ENCODE data around the gene AREG.

AREG gene

GRCh38 chr4:74456849-74457395, 12.0 kb downstream of the AREG start:
- no peak for DNase-seq

GRCh38 chr4:74460833-74461232, 15.9 kb downstream of the AREG start:
- no peak for DNase-seq

- DNase-seq, result no peak
Observed at GRCh38 chr4:74463123-74463522, 18.2 kb downstream of the AREG start.

GRCh38 chr4:74464291-74464690, 19.4 kb downstream of the AREG start:
- no peak for DNase-seq

GRCh38 chr4:74466242-74466641, 21.3 kb downstream of the AREG start:
- no peak for DNase-seq

- DNase-seq, result no peak
Observed at GRCh38 chr4:74471264-74471663, 26.3 kb downstream of the AREG start.

GRCh38 chr4:74473155-74473811, 28.3 kb downstream of the AREG start:
- DNase-seq, result no peak

- no peak for DNase-seq
Observed at GRCh38 chr4:74474345-74475090, 29.6 kb downstream of the AREG start.

- DNase-seq, result no peak
Observed at GRCh38 chr4:74475091-74475800, 30.3 kb downstream of the AREG start.

- no peak for DNase-seq
Observed at GRCh38 chr4:74475946-74476345, 31.0 kb downstream of the AREG start.

GRCh38 chr4:74479009-74479408, 34.1 kb downstream of the AREG start:
- DNase-seq, result no peak

- DNase-seq, result no peak
Observed at GRCh38 chr4:74480267-74480666, 35.3 kb downstream of the AREG start.

GRCh38 chr4:74481891-74482609, 37.1 kb downstream of the AREG start:
- no peak for DNase-seq

GRCh38 chr4:74483226-74483911, 38.4 kb downstream of the AREG start:
- no peak for DNase-seq

- DNase-seq, result no peak
Observed at GRCh38 chr4:74486905-74487304, 42.0 kb downstream of the AREG start.

GRCh38 chr4:74487771-74488170, 42.8 kb downstream of the AREG start:
- DNase-seq, result no peak

- no peak for DNase-seq
Observed at GRCh38 chr4:74490736-74491135, 45.8 kb downstream of the AREG start.

- no peak for DNase-seq
Observed at GRCh38 chr4:74499986-74500781, 55.2 kb downstream of the AREG start.

GRCh38 chr4:74501579-74501978, 56.6 kb downstream of the AREG start:
- DNase-seq, result no peak

- no peak for DNase-seq
Observed at GRCh38 chr4:74503580-74503979, 58.6 kb downstream of the AREG start.
